ENCODE data around the gene FOXC1. TPM values are rescaled to one million over a fixed set of nuclear protein-coding genes. Genes with fewer than 3 reads are reported as not detected.

FOXC1 gene
- total and polyA plus RNA-seq, 2 of the 13 experiments (the other 11 are each of a cell fraction or from before 2014, with no cell fraction given), result 0.44 to 0.55 TPM

GRCh38 chr6:1607516-1608221 lies 2.0 kb upstream of the FOXC1 start (continued):
- TF ChIP-seq SOX6 (IDR thresholded peaks at IDR 0.05) (no peak), SOX6 (CRISPR knock-in tag; IDR thresholded peaks at IDR 0.05) (peak; percentile 83), ZNF30 (CRISPR knock-in tag; IDR thresholded peaks at IDR 0.05) (no peak), IRF9 (CRISPR knock-in tag; IDR thresholded peaks at IDR 0.05; ENCODE audit: borderline replicate concordance) (no peak), ZBTB38 (CRISPR knock-in tag; IDR thresholded peaks at IDR 0.05) (no peak), CBX5 (CRISPR knock-in tag; IDR thresholded peaks at IDR 0.05; ENCODE audit: borderline replicate concordance) (peak; percentile 66; the same call in 1 of the 2 replicates), ZNF776 (CRISPR knock-in tag; IDR thresholded peaks at IDR 0.05) (no peak; the same call in 1 of the 2 replicates), ZNF609 (CRISPR knock-in tag; IDR thresholded peaks at IDR 0.05; ENCODE audit: borderline replicate concordance) (peak; percentile 39; the same call in 1 of the 2 replicates), ZNF34 (CRISPR knock-in tag; IDR thresholded peaks at IDR 0.05; ENCODE audit: borderline replicate concordance) (0 out of 2 replicates have a peak, but pooled peaks have one; percentile 49), ZNF775 (CRISPR knock-in tag; IDR thresholded peaks at IDR 0.05; ENCODE audit: borderline replicate concordance) (no peak), TBX3 (IDR thresholded peaks at IDR 0.05; ENCODE audit: borderline replicate concordance) (0 out of 2 replicates have a peak, but pooled peaks have one; percentile 31), ZNF547 (CRISPR knock-in tag; IDR thresholded peaks at IDR 0.05) (0 out of 2 replicates have a peak, but pooled peaks have one; percentile 35), ZFX (CRISPR knock-in tag; IDR thresholded peaks at IDR 0.05; ENCODE audit: low read depth) (peak; percentile 32), ZNF614 (CRISPR knock-in tag; IDR thresholded peaks at IDR 0.05; ENCODE audit: borderline replicate concordance) (peak; percentile 24; the same call in 1 of the 2 replicates), RFXAP (CRISPR knock-in tag; IDR thresholded peaks at IDR 0.05; ENCODE audit: borderline replicate concordance) (no peak), ATM (IDR thresholded peaks at IDR 0.05; ENCODE audit: borderline replicate concordance) (no peak), SRY (CRISPR knock-in tag; IDR thresholded peaks at IDR 0.05) (peak; percentile 73; the same call in 1 of the 2 replicates), FOXA3 (CRISPR knock-in tag; IDR thresholded peaks at IDR 0.05) (peak; percentile 87), ELF1 (CRISPR knock-in tag; IDR thresholded peaks at IDR 0.05) (peak; percentile 18; the same call in 1 of the 2 replicates), ZBTB21 (CRISPR knock-in tag; IDR thresholded peaks at IDR 0.05) (no peak), POGZ (CRISPR knock-in tag; IDR thresholded peaks at IDR 0.05) (peak; percentile 44; the same call in 1 of the 2 replicates), DNMT3B (CRISPR knock-in tag; conservative IDR thresholded peaks at IDR 0.05) (no peak)

All from HepG2 (cell line).